H1 (cell line): Measurements from ENCODE around the gene SLC9A3. TPM values are rescaled to one million over a fixed set of nuclear protein-coding genes. Genes with fewer than 3 reads are reported as not detected.

ENCODE experiments used
- EP300 ChIP-seq, 2 experiments: IDR thresholded peaks; 1 replicate in 1 of 2; 2 replicates in 1 of 2; pipeline ENCODE4 v1.6.1; 2011 to 2012; ENCODE audit warnings: low read depth in 2 of 2, low read length in 2 of 2, mild to moderate bottlenecking in 2 of 2, borderline replicate concordance in 1 of 2, inconsistent platforms in 1 of 2, moderate library complexity in 1 of 2
- NANOG ChIP-seq: IDR thresholded peaks from 2 replicates; pipeline ENCODE4 v1.6.1; 2011; ENCODE audit warnings: low read length, low read depth, mild to moderate bottlenecking, inconsistent platforms; ENCODE audit not compliant: insufficient read depth, poor library complexity, severe bottlenecking
- POLR2A ChIP-seq, 2 experiments: IDR thresholded peaks; 1 replicate in 1 of 2; 2 replicates in 1 of 2; pipeline ENCODE4 v1.6.1; 2011; ENCODE audit warnings: low read depth in 2 of 2, low read length in 2 of 2, mild to moderate bottlenecking in 2 of 2; ENCODE audit errors: control extremely low read depth in 1 of 2
- TBP ChIP-seq: IDR thresholded peaks from 2 replicates; pipeline ENCODE4 v1.6.1; 2011; ENCODE audit warnings: low read depth, low read length, improper control_type of control experiment
- TEAD4 ChIP-seq: IDR thresholded peaks from 2 replicates; pipeline ENCODE4 v1.6.1; 2012; ENCODE audit warnings: low read depth, low read length, inconsistent platforms, mixed read lengths
- YY1 ChIP-seq: IDR thresholded peaks from 2 replicates; pipeline ENCODE4 v1.6.1; 2011; ENCODE audit warnings: low read depth, mild to moderate bottlenecking, low read length
- polyA plus RNA-seq, 7 experiments: library from polyadenylated mRNA; depleted of rRNA in 3 of 7; stranded (reverse) in 5 of 7; unstranded in 2 of 7; fragments of >200 nt in 5 of 7; fragments of 200-250 nt in 2 of 7; gene quantifications; 1 replicate in 5 of 7; 2 replicates in 1 of 7; 4 replicates in 1 of 7; pipeline versions ENCODE4 v1.2.1 to v1.2.3, GENCODE V29; 2011 to 2013; ENCODE audit warnings: missing spikeins in 2 of 7, mixed read lengths in 2 of 7
- total RNA-seq: library from RNA; stranded (reverse); fragmentation: NEBNext Ultra II Directional; extraction: Animal tissue kit (Norgen Biotek cat#: 25700); gene quantifications from 2 replicates; pipeline ENCODE4 v1.2.1, GENCODE V29; 2021

SLC9A3 gene
- total and polyA plus RNA-seq, 2 of the 8 experiments (the other 6 are each of a cell fraction or from before 2014, with no cell fraction given): 0.95 to 1.0 TPM

GRCh38 chr5:423233-423565, 101.0 kb downstream of the SLC9A3 start (continued):
- TF ChIP-seq TEAD4: no peak
- TF ChIP-seq NANOG: no peak
- no peak for TF ChIP-seq POLR2A (IDR thresholded peaks at IDR 0.05; ENCODE audit: control extremely low read depth in 1 of 2, low read depth in 2 of 2, low read length in 2 of 2)
- TF ChIP-seq EP300 (IDR thresholded peaks at IDR 0.05; ENCODE audit: borderline replicate concordance in 1 of 2, low read depth in 2 of 2, low read length in 2 of 2): no peak
- no peak for TF ChIP-seq TBP
- TF ChIP-seq YY1: no peak
- TF ChIP-seq, all 59 proteins: peak for 0
